HK-2 (cell line): Measurements from ENCODE around the gene CTXN1.

ENCODE experiments used
- DNase-seq: peaks from one replicate; pipeline ENCODE4 v3.0.0-alpha.2; 2018; ENCODE audit not compliant: unreplicated experiment

The CTXN1 gene

GRCh38 chr19:7914099-7914498, 11.8 kb downstream of the CTXN1 start:
- DNase-seq: no peak

- DNase-seq: no peak
Measured at GRCh38 chr19:7913652-7914051, 12.3 kb downstream of the CTXN1 start.

GRCh38 chr19:7912697-7913564, 13.0 kb downstream of the CTXN1 start:
- no peak for DNase-seq

GRCh38 chr19:7912144-7912696, 13.7 kb downstream of the CTXN1 start:
- DNase-seq: no peak

- no peak for DNase-seq
Measured at GRCh38 chr19:7911508-7912143, 14.3 kb downstream of the CTXN1 start.

GRCh38 chr19:7910321-7911161, 15.4 kb downstream of the CTXN1 start:
- DNase-seq: no peak

- DNase-seq: no peak
Measured at GRCh38 chr19:7909471-7910067, 16.4 kb downstream of the CTXN1 start.

GRCh38 chr19:7908742-7909461, 17.0 kb downstream of the CTXN1 start:
- no peak for DNase-seq

- DNase-seq: no peak
Measured at GRCh38 chr19:7908078-7908699, 17.7 kb downstream of the CTXN1 start.

GRCh38 chr19:7907544-7907943, 18.4 kb downstream of the CTXN1 start:
- DNase-seq: no peak

GRCh38 chr19:7907122-7907521, 18.8 kb downstream of the CTXN1 start:
- no peak for DNase-seq

- no peak for DNase-seq
Measured at GRCh38 chr19:7905859-7906258, 20.1 kb downstream of the CTXN1 start.

GRCh38 chr19:7905268-7905667, 20.7 kb downstream of the CTXN1 start:
- no peak for DNase-seq

- DNase-seq: no peak
Measured at GRCh38 chr19:7904074-7905020, 21.6 kb downstream of the CTXN1 start.

- peak; percentile 100 for DNase-seq
Measured at GRCh38 chr19:7903244-7904073, 22.5 kb downstream of the CTXN1 start, which contains the start of gene MAP2K7. TSS of gene MAP2K7 (plus strand) at chr19:7903877. CDS start at chr19:7903945, 68 bp downstream.

- DNase-seq: no peak
Measured at GRCh38 chr19:7902796-7903243, 23.1 kb downstream of the CTXN1 start.

- DNase-seq: no peak
Measured at GRCh38 chr19:7901337-7901736, 24.6 kb downstream of the CTXN1 start.

GRCh38 chr19:7900931-7901330, 25.0 kb downstream of the CTXN1 start:
- no peak for DNase-seq
